Kidney capillary endothelial cell (primary cell): ENCODE data around the gene CNOT6.
"Not testable (repeated sequence)": the region's sequence is repeated elsewhere in the genome, so short reads cannot be mapped to it uniquely, and the experiment has no call there.

Source experiments
- DNase-seq: peaks from one replicate; pipeline ENCODE4 v3.0.0-alpha.2; 2018; ENCODE audit warnings: low spot score

The CNOT6 gene

DNA sequence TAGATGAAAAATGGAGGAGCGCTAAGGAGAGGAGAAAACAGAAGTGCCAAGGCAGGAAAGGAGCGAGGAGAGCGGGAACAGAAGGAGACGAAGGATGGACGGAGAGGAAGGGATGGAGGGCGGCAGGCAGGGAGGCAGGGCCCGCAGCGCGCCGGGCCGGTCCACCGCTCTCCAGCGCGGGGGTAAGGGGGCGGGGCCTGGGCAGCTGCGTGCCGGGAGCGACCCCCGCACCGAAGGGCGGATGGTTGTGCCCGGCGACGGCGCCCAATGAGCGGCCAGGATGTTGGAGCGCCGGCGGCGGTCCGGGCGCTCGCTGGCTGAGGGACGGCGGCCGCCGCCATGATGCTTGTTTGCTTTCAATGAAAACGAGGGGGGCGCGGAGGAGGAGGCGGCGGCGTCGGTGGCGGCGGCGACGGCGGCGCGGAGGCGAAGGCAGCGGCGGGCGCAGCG is at the start of gene CNOT6:
Gene CNOT6 (plus strand): TSS at position 320 of the 450 bp plus-strand sequence. CDS start 34,898 bp downstream, outside the sequence.
- peak; percentile 90 for DNase-seq

- DNase-seq: no peak
Observed at GRCh38 chr5:180454752-180455151, 39.4 kb upstream of the CNOT6 start.

DNA sequence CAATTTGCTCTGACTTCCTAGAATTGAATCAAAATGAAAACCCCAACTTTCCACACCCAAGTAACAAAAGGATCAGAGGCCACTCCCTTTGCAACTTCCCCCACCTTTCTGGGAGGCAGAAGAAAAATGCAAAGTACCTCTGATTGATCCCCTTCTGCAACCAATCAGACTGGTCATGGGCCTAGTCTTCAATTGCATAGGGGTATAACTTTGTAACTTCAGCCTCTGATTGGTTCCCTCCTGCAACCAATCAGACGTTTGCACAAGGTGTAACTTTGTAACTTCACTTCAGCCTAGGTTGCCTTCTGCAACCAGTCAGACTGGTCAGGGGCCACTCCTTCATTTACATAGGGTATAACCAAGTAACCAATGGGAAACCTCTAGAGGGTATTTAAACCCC is 38.3 kb upstream of the CNOT6 start:
- DNase-seq: no peak

GRCh38 chr5:180456792-180457191 is 37.4 kb upstream of the CNOT6 start:
- DNase-seq: no peak

DNA sequence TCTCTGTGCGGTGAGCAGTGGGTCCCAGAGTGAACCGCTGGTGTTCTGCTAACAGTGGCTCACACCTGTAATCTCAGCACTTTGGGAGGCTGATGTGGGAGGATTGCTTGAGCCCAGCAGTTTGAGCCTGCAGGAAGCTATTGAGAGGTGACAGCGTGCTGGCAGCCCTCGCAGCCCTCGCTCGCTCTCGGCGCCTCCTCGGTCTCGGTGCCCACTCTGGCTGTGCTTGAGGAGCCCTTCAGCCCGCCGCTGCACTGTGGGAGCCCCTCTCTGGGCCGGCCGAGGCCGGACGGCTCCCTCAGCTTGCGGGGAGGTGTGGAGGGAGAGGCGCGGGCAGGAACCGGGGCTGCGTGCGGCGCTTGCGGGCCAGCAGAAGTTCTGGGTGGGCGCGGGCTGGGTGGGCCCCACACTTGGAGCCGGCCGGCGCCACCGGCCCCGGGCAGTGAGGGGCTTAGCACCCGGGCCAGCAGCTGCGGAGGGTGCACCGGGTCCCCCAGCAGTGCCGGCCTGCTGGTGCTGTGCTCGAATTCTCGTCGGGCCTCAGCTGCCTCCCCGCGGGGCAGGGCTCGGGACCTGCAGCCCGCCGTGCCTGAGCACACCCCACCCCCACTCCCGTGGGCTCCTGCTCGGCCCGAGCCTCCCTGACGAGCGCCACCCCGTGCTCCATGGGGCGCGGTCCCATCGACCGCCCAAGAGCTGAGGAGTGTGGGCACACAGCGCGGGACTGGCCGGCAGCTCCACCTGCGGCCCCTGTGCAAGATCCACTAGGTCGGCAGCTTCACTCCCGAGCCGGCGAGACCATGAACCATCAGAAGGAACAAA is 35.1 kb upstream of the CNOT6 start:
- not testable (repeated sequence) for DNase-seq

DNA sequence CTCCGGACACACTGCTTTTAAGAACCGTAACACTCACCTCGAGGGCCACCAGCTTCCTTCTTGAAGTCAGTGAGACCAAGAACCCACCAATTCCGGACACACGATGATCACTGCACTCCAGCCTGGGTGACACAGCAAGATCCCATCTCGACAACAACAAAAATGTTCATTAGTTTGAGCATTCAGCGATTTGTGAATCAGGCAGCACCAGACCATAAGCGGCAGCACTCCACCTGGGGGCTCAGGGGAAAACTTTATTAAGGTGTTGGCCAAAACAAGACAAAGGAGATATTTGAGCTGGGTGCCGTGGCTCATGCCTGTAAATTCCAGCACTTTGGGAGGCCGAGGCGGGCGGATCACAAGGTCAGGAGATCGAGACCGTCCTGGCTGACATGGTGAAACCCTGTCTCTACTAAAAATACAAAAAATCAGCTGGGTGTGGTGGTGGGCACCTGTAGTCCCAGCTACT is 34.5 kb upstream of the CNOT6 start:
- not testable (repeated sequence) for DNase-seq

GRCh38 chr5:180460834-180461233 is 33.3 kb upstream of the CNOT6 start:
- no peak for DNase-seq

DNA sequence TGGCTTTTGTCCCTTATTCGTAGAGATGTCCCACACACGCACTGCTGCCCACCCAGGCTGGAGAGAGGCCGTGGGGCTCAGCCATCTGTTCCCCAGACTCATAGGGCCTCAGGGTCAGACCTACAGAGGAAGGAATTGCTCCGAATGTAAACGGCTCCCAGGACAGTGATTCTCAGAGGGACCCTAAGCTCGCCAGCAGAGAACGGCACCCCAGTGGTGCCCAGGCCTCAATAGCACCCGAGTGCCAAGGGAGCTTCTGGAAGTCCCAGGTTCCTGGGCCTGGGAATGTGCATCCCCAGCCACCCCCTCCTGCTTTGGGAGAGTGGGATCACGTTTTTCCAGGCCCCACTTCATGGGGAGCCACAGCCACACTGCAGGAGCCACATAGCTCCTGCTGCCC is 32.9 kb upstream of the CNOT6 start:
- DNase-seq: no peak

DNA sequence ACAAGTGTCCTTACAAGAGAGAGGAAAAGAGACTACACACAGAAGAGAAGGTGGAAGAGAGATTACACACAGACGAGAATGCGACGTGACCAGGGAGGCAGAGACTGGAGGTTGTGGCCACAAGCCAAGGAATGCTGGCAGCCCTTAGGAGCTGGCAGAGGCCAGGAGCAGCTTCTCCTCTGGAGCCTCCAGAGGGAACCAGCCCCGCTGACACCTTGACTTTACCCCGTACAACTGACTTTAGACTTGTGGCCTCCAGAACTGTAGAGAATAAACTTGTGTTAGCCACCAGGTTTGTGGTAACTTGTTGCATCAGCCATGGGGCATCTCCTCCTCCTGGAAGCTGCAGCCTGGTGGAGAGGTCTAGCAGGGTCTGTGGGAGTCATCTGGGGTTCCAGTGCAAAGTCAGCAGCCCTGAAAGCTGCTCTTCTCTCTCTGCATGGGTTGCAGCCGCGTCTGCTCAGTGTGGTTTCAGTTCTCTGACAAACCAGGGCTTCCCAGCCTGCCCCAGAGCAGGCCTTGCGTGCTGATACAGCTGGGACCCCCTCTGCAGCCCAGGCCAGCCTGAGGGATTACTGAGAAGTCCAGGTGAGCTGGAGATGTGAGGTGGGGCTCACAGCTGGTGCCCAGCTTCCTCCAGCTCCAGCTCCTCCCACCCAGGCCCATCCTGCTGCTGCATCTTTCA is 30.8 kb upstream of the CNOT6 start:
- DNase-seq: no peak

DNA sequence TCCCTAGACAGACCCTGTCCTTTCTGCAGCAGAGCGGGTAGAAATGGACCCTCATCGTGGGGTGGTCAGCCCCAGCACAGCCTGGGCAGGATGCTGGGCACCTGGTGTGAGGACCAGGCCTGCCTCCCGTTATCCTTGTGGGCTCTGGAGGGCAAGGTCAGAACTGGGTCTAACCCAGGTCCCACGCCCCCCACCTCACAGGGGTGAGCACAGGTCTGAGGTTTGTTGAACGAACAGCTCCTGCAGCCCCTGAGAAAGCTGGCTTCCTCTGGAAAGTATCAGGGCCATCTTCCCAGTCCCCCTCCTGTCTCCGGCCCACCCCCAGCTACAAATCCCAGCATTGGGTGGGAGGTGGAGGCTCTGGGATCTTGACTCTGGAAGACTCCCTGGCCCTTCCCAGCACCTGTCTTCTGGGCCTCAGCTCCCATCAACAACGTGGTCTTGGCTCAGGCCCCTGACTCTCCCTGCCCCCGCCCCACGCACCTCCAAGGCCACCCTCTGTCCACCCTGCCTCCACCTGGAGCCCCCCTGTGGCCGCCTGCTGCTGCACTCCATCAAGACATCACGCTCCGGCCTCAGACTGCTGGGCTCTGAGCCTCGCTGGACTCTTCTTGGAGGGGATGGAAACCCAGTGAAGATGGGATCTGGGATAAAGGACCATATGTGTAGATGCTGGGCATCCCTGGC is 30.1 kb upstream of the CNOT6 start:
- no peak for DNase-seq

DNA sequence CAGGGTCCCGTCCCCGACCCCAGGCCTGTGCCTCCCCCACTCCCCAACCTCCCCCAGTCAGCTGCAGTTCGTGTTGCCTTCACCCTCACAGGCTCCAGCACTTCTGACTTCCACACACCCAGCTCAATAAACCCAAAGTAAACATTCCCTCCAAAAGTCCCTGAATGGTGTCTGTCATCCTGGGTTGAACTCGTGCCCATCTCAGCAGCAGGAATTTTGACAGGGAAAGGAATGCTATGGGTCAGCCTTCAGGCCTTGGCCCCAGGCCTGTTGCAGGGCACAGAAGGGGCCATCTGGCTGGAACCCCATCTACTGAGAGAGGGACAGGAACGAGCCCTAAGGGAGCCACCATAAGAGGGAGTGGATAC is 29.6 kb upstream of the CNOT6 start:
- DNase-seq: no peak

- not testable (repeated sequence) for DNase-seq
Observed at GRCh38 chr5:180465052-180465451, 29.1 kb upstream of the CNOT6 start.

GRCh38 chr5:180466316-180466715 is 27.9 kb upstream of the CNOT6 start:
- DNase-seq: no peak

DNA sequence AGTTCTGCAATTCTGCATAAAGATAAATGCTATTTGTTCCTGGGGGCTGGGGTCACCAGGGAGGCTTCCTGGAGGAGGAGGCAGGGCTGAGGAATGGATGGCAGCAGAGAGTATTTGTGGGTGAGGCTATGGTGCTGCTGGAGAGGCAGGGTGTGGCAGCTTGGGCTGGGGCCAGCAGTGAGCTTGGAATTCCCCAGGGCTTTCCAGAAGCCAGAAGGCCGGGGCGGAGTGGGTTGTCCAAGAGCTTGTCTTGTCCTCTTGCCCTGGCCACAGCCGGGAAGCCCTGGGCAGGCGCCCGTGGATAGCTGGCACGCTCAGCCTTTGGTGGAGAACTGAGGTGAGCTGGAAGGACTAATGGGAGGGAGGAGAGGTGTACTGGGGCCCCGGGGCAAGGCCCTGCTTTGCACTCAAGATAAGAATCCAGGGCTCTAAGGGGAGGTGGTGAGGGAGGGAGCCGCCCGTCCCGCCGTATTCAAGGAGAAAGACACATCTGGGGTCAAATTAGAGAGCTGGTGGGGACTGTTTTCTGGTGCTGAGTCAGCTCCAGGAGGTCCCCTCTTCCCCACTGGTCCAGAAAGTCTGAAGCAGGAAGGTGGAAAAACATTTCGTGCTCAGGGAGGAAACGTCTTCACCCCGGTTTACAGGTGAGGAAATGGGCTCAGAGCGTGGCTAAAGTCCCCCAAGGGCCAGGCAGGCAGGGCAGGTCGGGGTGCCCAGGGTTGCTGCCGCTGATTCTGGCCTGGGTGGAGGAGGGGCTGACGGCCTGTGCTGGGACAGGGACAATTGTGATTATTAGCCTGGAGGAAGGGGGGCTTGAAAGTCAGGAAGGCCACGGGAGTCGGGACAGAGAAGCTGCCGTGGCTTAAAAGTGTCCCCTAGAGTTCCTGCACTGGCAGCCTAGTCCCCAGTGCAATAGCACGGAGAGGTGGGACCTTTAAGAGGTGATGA is 26.9 kb upstream of the CNOT6 start:
- DNase-seq: no peak

- no peak for DNase-seq
Observed at GRCh38 chr5:180467989-180468731, 26.0 kb upstream of the CNOT6 start.

DNA sequence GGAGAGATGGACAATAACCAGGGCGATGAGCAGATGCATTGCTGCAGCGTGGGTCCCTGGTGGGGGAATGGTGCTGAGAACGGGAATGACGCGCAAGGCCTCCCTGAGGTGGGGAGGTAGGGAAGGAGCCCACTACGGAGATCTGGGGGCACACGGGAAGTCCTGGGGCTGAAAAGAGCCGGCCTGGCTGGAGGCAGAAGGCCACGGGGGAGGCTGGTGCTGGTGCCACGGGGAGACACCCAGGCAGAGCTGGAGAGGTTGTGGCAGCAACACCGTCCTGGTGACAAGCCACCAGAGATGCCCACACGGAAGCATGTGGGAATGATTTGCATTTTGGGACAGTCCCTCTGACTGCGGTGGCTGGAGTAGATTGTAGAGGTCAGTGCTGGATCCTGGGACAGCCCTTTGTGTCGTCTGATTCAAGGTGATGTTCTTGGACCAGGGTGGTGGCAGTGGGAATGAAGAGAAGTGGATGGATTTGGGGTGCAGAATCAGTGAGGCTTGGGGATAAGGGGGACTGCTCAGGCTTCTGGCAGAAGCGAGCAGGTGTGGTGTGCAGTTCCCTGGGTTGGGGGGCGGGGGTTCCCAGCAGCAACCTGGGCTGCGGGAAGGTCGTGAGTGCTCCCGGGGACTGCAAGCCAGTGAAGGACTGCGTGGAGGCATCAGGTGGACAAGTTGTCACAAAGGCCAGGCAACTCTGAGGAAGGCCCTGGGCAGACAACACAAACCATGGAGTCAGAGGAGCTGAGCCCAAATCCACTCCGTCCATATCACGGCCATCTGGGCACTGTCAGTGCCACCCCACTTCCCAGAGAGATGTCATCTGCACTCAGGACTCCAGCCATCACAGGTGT is 25.2 kb upstream of the CNOT6 start:
- DNase-seq: no peak

GRCh38 chr5:180469586-180469865 is 24.7 kb upstream of the CNOT6 start:
- no peak for DNase-seq

- DNase-seq: no peak
Observed at GRCh38 chr5:180469866-180470265, 24.3 kb upstream of the CNOT6 start.

GRCh38 chr5:180470361-180470760 is 23.8 kb upstream of the CNOT6 start:
- DNase-seq: no peak

DNA sequence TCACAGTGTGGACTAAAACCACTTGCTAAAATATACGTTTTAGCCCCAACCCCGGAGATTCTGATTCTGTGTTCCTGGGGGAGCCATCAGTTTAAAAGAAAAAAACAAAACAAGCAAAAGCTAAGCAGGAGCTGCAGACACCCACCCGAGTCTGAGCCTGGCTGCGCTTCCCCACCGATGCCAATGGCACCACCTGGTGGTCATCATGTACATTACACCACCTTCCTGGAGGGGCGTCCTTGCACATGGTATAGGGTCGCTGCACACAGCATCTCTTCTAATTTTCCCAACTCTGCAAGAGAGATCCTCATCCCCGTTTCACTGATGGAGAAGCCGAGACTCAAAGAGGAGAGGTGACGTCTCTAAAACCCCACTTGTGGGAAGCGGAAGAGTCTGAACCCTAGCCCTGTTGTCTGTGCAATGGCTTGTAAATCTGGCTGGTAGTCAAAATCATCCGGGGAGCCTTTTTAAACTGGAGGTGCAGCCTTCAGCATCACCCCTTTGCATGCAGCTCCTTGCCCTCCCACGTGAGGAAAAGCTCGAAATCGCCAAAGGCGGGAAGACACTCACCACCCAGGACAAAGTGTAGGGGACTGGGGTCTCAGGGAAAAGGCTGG is 23.1 kb upstream of the CNOT6 start:
- DNase-seq: peak; percentile 36
